Caki2 (cell line): ENCODE data around the gene UQCRHL. TPM values are rescaled to one million over a fixed set of nuclear protein-coding genes. Genes with fewer than 3 reads are reported as not detected.
"Not testable (repeated sequence)": the region's sequence is repeated elsewhere in the genome, so short reads cannot be mapped to it uniquely, and the experiment has no call there.

Source experiments
- DNase-seq: peaks from one replicate; pipeline ENCODE4 v3.0.0-alpha.2; 2015; ENCODE audit warnings: low read depth
- in situ Hi-C: cut with HindIII; loops from 2 replicates; pipeline ENCODE4 v1.10.0; 2016; ENCODE audit warnings: low sequenced_read_pairs, low pct_unique_long_range_greater_than_20kb, mixed read lengths
- total RNA-seq: library from RNA; depleted of rRNA; stranded (reverse); fragments of >200 nt; shearing (Covaris generic); gene quantifications from 2 replicates; pipeline ENCODE4 v1.2.3, GENCODE V29; 2014; ENCODE audit warnings: low replicate concordance; rRNA removed

Gene UQCRHL
- total RNA-seq: 4.0 and 5.1 TPM in 2 replicates

GRCh38 chr1:15807549-15807948, at the start of gene UQCRHL:
TSS of gene UQCRHL (minus strand) at chr1:15807649. CDS start at chr1:15807649, 0 bp downstream.
- in situ Hi-C loops: not testable (repeated sequence)

GRCh38 chr1:15856888-15857287, 49.4 kb upstream of the UQCRHL start:
- no peak for DNase-seq
- in situ Hi-C loops: no loop called here

More at GRCh38 chr1:15807549-15807948, at the start of gene UQCRHL:
- not testable (repeated sequence) for DNase-seq

DNA sequence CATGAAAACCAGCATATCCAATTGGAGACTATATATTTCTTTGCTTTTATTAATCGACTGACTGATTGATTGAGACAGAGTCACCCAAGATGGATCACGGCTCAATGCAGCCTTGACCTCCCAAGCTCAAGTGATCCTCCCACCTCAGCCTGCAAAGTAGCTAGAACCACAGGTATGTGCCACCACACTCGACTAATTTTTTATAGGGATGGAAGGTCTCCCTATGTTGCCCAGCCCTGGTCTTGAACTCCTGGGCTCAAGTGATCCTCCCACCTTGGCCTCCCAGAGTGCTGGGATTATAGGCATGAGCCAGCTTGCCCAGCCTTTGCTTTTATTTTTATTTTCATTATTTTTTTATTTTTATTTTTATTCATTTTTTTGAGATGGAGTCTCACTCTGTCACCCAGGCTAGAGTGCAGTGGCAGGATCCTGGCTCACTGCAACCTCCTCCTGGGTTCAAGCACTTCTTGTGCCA, 45.4 kb upstream of the UQCRHL start:
- no peak for DNase-seq
- in situ Hi-C loops: no loop called here

GRCh38 chr1:15852036-15852827, 44.8 kb upstream of the UQCRHL start:
- DNase-seq: no peak
- in situ Hi-C loops: no loop called here

DNA sequence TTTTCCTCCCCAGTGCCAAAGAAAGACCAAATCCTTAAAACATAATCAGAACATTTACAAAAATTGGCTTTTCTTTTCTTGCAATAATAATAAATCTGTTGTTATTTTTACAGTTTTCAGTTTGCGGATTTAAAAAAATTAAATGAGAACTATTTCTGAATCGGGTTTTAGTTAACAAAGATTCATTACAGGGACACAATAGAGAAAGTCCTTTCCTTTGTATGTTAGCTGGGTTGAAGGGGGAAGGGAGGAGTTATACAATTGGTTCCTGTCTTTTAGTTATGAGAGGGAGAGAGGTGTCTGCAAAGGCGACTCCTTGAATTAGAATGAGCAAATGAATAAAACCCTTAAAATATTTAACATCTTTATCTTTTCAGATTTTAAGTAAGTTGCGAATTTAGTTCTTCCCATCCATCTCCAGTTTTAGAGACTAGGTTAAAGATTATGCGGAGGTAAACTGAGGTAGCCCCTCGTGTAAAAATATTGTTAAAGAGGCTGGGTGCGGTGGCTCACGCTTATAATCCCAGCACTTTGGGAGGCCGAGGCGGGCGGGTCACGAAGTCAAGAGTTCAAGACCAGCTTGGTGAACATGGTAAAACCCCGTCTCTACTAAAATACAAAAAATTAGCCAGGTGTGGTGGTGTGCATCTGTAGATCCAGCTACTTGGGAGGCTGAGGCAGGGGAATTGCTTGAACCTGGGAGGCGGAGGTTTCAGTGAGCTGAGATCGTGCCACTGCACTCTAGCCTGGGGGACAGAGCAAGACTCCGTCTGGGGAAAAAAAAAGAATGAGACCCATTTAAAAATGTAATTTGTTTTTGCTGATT, 44.0 kb upstream of the UQCRHL start:
- in situ Hi-C loops: no loop called here
- DNase-seq: no peak

DNA sequence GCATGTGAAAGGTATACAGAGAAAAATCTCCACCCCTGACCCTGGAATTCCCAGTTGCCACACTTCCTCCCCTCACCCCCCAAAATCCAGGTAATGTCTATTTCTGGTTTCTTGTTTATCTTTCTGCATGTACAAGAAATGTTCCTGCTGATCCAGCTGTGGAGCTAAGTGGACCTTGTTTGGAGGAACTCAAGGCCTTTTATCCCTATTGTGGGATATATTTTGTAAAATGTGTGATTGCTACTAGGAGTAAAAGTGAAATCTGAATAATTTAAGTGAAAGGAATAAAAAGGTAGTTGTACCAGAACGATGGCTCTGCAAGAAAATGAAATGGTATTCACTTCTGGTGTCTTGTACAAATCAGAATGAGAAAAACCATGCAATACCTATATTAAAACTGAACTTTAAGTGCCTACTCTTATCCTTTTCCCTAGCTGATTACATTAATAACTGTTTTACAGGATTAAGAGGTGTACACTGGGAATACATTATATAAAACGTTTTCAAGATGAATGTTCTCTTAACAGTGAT, 43.1 kb upstream of the UQCRHL start:
- in situ Hi-C loops: no loop called here
- DNase-seq: no peak

GRCh38 chr1:15849775-15850324, 42.4 kb upstream of the UQCRHL start:
- peak; percentile 77 for DNase-seq
- in situ Hi-C loops: no loop called here

DNA sequence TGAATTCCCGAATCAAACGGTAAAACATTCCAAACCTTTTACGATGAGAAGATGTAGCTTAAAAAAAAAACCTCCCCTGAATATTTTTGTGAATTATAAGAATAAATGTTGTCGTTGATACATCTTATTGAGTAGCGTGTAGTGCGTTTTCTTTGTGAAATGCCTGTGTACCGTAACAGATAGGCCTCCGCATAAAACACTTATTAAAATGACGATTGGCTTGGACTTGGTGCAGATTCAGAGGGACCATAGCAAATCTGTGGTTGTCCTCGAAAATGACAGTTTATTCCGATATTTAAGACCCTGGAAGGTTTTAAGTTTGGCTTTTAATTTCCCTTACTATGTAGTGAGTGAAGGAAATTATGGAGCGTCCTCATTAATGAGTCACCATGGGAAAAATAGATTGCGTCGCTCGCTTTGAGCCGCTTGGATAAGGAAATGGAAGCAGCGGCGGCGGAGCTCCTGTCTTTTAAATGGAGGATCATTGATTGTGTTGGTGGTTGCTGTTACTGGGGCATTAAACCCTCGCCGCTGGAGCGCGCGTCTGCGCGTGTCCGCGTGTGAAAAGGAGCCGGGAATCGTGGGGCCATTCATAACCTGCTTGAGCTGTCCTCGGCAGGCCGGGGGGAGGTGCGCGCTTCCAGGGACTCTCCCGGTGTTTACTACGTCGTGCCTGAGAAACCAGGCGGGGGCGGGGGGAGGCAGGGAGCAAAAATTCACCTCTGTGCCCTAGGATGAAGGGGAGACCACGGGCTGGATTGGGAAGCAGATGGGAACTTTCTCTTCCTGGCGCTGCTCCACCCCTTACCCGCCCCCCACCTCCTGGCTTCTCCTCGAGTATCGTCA, 41.7 kb upstream of the UQCRHL start:
- peak; percentile 89 for DNase-seq
- in situ Hi-C loops: no loop called here

DNA sequence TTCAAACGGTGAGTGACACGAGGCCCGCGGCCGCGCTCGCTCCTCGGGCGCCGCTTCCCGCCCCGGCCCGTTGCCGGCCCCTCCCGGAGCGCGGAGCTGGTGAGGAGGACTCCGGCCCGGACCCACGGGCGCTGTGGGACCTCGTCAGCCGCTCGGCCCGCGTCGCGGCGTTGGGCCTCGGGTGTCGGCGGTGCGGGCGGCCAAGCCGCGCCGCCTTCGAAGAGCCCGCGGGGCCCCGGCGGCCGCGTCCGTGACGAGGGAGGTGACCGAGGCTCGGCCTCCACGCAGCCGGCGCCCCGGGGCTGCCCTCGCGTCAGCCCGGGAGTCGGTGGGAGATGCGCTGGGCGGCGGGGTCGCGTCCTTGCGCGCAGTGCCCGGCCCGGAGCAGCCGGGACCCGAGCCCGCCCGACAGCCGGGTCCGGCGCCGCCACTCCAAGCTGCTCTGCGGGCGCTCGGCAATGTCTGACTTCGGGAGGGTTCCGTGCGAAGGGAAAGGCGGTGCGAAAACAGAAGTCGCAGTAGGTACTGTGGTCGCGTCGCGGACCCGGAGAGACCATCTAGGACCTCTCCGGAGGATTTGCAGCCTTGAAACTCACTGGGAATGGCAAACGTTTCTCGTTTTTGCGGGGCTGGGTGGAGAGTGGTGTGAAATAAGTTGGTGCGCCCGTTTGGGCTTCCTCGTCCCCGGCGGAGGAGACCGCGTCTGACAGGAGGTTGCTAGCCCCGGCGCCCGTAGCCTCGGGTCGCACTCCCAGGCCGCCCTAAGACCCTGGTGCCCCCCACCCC, 40.9 kb upstream of the UQCRHL start:
- DNase-seq: no peak
- in situ Hi-C loops: no loop called here

DNA sequence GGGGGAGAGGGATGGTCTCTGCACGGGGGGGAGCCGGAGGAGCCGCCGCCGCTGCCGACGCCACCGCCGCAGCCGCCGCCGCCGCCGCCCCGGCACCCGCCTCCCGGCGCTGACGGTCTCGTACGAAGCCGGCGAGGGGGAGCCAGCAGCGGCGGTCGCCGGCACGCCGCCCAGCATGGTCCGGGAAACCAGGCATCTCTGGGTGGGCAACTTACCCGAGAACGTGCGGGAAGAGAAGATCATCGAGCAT, 40.4 kb upstream of the UQCRHL start:
- DNase-seq: no peak
- in situ Hi-C loops: no loop called here

- peak; percentile 96 for DNase-seq
- in situ Hi-C loops: no loop called here
Observed at GRCh38 chr1:15847100-15847892, 39.8 kb upstream of the UQCRHL start, which contains the start of gene SPEN. TSS of gene SPEN (plus strand) at chr1:15847707. CDS start at chr1:15848068, 361 bp downstream.

DNA sequence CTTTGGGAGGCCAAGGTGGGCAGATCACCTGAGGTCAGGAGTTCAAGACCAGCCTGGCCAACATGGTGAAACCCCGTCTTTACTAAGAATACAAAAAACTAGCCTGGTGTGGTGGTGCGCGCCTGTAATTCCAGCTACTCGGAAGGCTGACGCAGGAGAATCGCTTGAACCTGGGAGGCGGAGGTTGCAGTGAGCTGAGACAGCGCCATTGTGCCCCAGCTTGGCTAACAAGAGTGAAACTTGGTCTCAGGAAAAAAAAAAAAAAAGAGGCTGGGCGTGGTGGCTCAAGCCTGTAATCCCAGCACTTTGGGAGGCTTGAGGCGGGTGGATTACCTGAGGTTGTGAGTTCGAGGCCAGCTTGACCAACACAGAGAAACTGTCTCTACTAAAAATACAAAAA, 38.6 kb upstream of the UQCRHL start:
- not testable (repeated sequence) for DNase-seq

GRCh38 chr1:15843826-15844572, 36.5 kb upstream of the UQCRHL start:
- in situ Hi-C loops: no loop called here
- DNase-seq: no peak

More for the DNA sequence above, 38.6 kb upstream of the UQCRHL start:
- in situ Hi-C loops: not testable (repeated sequence)

- no peak for DNase-seq
- in situ Hi-C loops: no loop called here
Observed at GRCh38 chr1:15838721-15839120, 31.3 kb upstream of the UQCRHL start.

- in situ Hi-C loops: no loop called here
- DNase-seq: no peak
Observed at GRCh38 chr1:15837931-15838330, 30.5 kb upstream of the UQCRHL start.
